NT2/D1 (cell line): ENCODE data around the gene CHN1.

Source experiments
- DNase-seq: peaks from one replicate; pipeline ENCODE4 v3.0.0-alpha.2; 2011; ENCODE audit warnings: low read depth, low spot score
- H3K27me3 ChIP-seq: 2 replicates; pipeline ENCODE4 v1.6.0; 2011; ENCODE audit warnings: mild to moderate bottlenecking; ENCODE audit not compliant: insufficient read length, insufficient read depth
- H3K36me3 ChIP-seq: 2 replicates; pipeline ENCODE4 v1.6.1; 2011; ENCODE audit warnings: mild to moderate bottlenecking, low read length, mixed read lengths; ENCODE audit not compliant: insufficient read depth, insufficient read length
- H3K4me1 ChIP-seq: 2 replicates; pipeline ENCODE4 v1.5.1; 2011; ENCODE audit not compliant: insufficient read depth, insufficient read length
- H3K4me3 ChIP-seq: 2 replicates; pipeline ENCODE4 v1.5.1; 2011; ENCODE audit warnings: low read depth; ENCODE audit not compliant: insufficient read length
- H3K9ac ChIP-seq: 2 replicates; pipeline ENCODE4 v1.6.0; 2011; ENCODE audit warnings: low read depth; ENCODE audit not compliant: insufficient read length
- H3K9me3 ChIP-seq: 2 replicates; pipeline ENCODE4 v1.5.1; 2011; ENCODE audit warnings: mild to moderate bottlenecking, low read length; ENCODE audit not compliant: insufficient read depth
- SUZ12 ChIP-seq: IDR thresholded peaks from 2 replicates; pipeline ENCODE4 v1.6.1; 2011; ENCODE audit not compliant: insufficient read length, insufficient read depth; ENCODE audit errors: extremely low read depth
- YY1 ChIP-seq: IDR thresholded peaks from 2 replicates; pipeline ENCODE4 v1.6.1; 2011; ENCODE audit not compliant: insufficient read length, insufficient read depth
- ZNF274 ChIP-seq: IDR thresholded peaks from 2 replicates; pipeline ENCODE4 v1.6.1; 2011; ENCODE audit warnings: mild to moderate bottlenecking, low read depth, low read length

Gene CHN1

GRCh38 chr2:174771631-174772471 lies 233.3 kb downstream of the CHN1 start:
- DNase-seq, result peak; percentile 96
- H3K27me3 ChIP-seq, result no peaks in the 10 kb centered on the region
- peaks cover 5% of the 10 kb centered on the region for H3K4me1 ChIP-seq
- no peaks in the 10 kb centered on the region for H3K9me3 ChIP-seq
- no peak overlapping the region for H3K4me3 ChIP-seq
- H3K36me3 ChIP-seq, result no peaks in the 10 kb centered on the region
- peak overlapping the region; percentile 62 for H3K9ac ChIP-seq
- no peak for TF ChIP-seq SUZ12
- TF ChIP-seq ZNF274, result no peak
- no peak for TF ChIP-seq YY1

GRCh38 chr2:174771136-174771535 lies 234.0 kb downstream of the CHN1 start:
- no peaks in the 10 kb centered on the region for H3K27me3 ChIP-seq
- peak overlapping the region; percentile 62 for H3K9ac ChIP-seq
- no peak for TF ChIP-seq SUZ12
- no peak for TF ChIP-seq ZNF274
- no peak for TF ChIP-seq YY1
- H3K9me3 ChIP-seq, result no peaks in the 10 kb centered on the region
- no peak overlapping the region for H3K4me3 ChIP-seq
- H3K4me1 ChIP-seq, result peaks cover 5% of the 10 kb centered on the region
- DNase-seq, result no peak
- no peaks in the 10 kb centered on the region for H3K36me3 ChIP-seq

GRCh38 chr2:174768557-174768956 lies 236.6 kb downstream of the CHN1 start:
- no peaks in the 10 kb centered on the region for H3K27me3 ChIP-seq
- H3K4me1 ChIP-seq, result peaks cover 5% of the 10 kb centered on the region
- no peaks in the 10 kb centered on the region for H3K9me3 ChIP-seq
- no peak overlapping the region for H3K4me3 ChIP-seq
- peak overlapping the region; percentile 36 for H3K9ac ChIP-seq
- no peak for DNase-seq
- no peak for TF ChIP-seq ZNF274
- TF ChIP-seq YY1, result no peak
- TF ChIP-seq SUZ12, result no peak
- no peaks in the 10 kb centered on the region for H3K36me3 ChIP-seq

GRCh38 chr2:174766271-174766670 lies 238.9 kb downstream of the CHN1 start:
- Histone ChIP-seq H3K4me1 (peaks cover 5% of the 10 kb centered on the region), H3K9ac (no peak overlapping the region), H3K4me3 (no peak overlapping the region), H3K9me3 (no peaks in the 10 kb centered on the region), H3K27me3 (no peaks in the 10 kb centered on the region), H3K36me3 (no peaks in the 10 kb centered on the region)
- DNase-seq, result no peak
- no peak for TF ChIP-seq ZNF274
- no peak for TF ChIP-seq SUZ12
- TF ChIP-seq YY1, result no peak

- no peaks in the 10 kb centered on the region for H3K27me3 ChIP-seq
- no peaks in the 10 kb centered on the region for H3K9me3 ChIP-seq
- DNase-seq, result no peak
- H3K4me1 ChIP-seq, result peaks cover 5% of the 10 kb centered on the region
- no peak overlapping the region for H3K9ac ChIP-seq
- H3K36me3 ChIP-seq, result no peaks in the 10 kb centered on the region
- H3K4me3 ChIP-seq, result no peak overlapping the region
- TF ChIP-seq YY1 (no peak), ZNF274 (no peak), SUZ12 (no peak)
These were observed 239.6 kb downstream of the CHN1 start for GRCh38 chr2:174765576-174765975.

GRCh38 chr2:174764280-174765255 lies 240.6 kb downstream of the CHN1 start, which contains the start of gene CHRNA1:
CHRNA1 (minus strand) TSS chr2:174764472; CDS start chr2:174764394, 78 bp downstream.
- no peaks in the 10 kb centered on the region for H3K9me3 ChIP-seq
- DNase-seq, result no peak
- H3K4me1 ChIP-seq, result peaks cover 5% of the 10 kb centered on the region
- H3K4me3 ChIP-seq, result no peak within 1 kb of the TSS
- H3K9ac ChIP-seq, result no peak within 1 kb of the TSS
- TF ChIP-seq SUZ12, result no peak
- no peak for TF ChIP-seq YY1
- TF ChIP-seq ZNF274, result no peak
- no peaks in the 10 kb centered on the region for H3K36me3 ChIP-seq
- no peaks in the 10 kb centered on the region for H3K27me3 ChIP-seq

GRCh38 chr2:174763780-174764179 lies 241.4 kb downstream of the CHN1 start:
- Histone ChIP-seq H3K27me3 (no peaks in the 10 kb centered on the region), H3K4me3 (no peak overlapping the region), H3K9ac (no peak overlapping the region), H3K9me3 (no peaks in the 10 kb centered on the region), H3K36me3 (no peaks in the 10 kb centered on the region), H3K4me1 (peaks cover 5% of the 10 kb centered on the region)
- no peak for DNase-seq
- TF ChIP-seq ZNF274 (no peak), SUZ12 (no peak), YY1 (no peak)
